Measurements from ENCODE around the gene ANP32B. TPM values are rescaled to one million over a fixed set of nuclear protein-coding genes. Genes with fewer than 3 reads are reported as not detected.
A peak's percentile ranks its signal among the peaks of the same experiment; 100 is the strongest.

The ANP32B gene
- total and polyA plus RNA-seq, 2 donors (not counting 1 experiment from before 2014, with no cell fraction given) = 17.6 to 138 TPM

DNA sequence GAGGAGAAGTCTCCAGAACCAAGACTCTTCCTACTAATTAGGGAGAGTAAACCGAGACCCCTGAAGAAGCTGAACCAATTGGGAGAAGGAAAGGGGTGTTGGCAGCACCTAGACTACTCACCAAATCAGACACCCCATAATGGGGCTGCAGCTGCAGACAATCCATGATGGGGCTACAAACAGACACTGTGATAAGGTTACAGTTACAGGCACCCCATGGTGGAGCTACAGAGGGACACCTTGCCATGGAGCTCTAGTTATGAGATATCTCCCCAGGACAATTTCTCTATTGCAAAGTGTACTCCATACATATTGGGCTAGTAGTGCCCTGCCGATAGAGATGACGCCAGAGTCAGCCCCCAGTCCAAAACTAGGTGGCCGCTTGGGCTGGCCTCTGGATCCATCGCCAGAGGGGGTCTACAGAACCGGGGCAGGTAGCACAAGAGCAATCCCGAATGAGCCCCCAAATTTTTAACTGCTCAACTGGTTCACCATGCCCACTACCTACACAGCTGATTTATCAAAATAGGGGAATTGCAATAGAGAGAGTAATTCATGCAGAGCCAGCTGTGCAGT, 71.3 kb downstream of the ANP32B start:
- Histone ChIP-seq H3K27me3 (replicated peaks in 1 of 4; ENCODE audit: control extremely low read depth in 1 of 4, control insufficient read depth in 3 of 4, insufficient read depth in 4 of 4, low read length in 3 of 4) (no peaks in the 10 kb centered on the region), H3K9ac (ENCODE audit: low read length) (no peak overlapping the region), H3K27ac (ENCODE audit: low read length in 2 of 2) (no peak overlapping the region), H3K4me1 (ENCODE audit: control insufficient read depth in 2 of 2, insufficient read depth in 2 of 2, low read length in 2 of 2) (peaks cover 8 to 18% of the 10 kb centered on the region in 2 donors), H3K36me3 (replicated peaks in 1 of 2; ENCODE audit: control extremely low read depth in 1 of 2, control insufficient read depth in 1 of 2, extremely low read depth in 1 of 2, insufficient read depth in 2 of 2, low read length in 1 of 2) (no peaks in the 10 kb centered on the region), H4K20me1 (ENCODE audit: control insufficient read depth, insufficient read depth, low read length, poor library complexity, severe bottlenecking) (no peaks in the 10 kb centered on the region), H2AFZ (ENCODE audit: insufficient read depth, low read depth, low read length, poor library complexity, severe bottlenecking) (no peak overlapping the region), H3K4me3 (ENCODE audit: control extremely low read depth in 1 of 5, extremely low read depth in 1 of 5, insufficient read depth in 1 of 5, low read depth in 2 of 5, low read length in 4 of 5) (no peak overlapping the region), H3K9me3 (ENCODE audit: control extremely low read depth in 1 of 3, control insufficient read depth in 2 of 3, insufficient read depth in 1 of 3, low read length in 2 of 3) (no peaks in the 10 kb centered on the region), H3K4me2 (replicated peaks; ENCODE audit: low read depth, low read length, poor library complexity, severe bottlenecking) (no peak overlapping the region), H3K79me2 (ENCODE audit: control insufficient read depth, insufficient read depth, low read length) (peaks cover 16% of the 10 kb centered on the region)
- peak overlapping the region; percentile 16 for H3K4me3 Mint-ChIP-seq
- TF ChIP-seq EZH2 (IDR thresholded peaks at IDR 0.05; ENCODE audit: borderline replicate concordance, insufficient read depth, low read depth, low read length, poor library complexity, severe bottlenecking) = no peak
- TF ChIP-seq, protein P1, sequence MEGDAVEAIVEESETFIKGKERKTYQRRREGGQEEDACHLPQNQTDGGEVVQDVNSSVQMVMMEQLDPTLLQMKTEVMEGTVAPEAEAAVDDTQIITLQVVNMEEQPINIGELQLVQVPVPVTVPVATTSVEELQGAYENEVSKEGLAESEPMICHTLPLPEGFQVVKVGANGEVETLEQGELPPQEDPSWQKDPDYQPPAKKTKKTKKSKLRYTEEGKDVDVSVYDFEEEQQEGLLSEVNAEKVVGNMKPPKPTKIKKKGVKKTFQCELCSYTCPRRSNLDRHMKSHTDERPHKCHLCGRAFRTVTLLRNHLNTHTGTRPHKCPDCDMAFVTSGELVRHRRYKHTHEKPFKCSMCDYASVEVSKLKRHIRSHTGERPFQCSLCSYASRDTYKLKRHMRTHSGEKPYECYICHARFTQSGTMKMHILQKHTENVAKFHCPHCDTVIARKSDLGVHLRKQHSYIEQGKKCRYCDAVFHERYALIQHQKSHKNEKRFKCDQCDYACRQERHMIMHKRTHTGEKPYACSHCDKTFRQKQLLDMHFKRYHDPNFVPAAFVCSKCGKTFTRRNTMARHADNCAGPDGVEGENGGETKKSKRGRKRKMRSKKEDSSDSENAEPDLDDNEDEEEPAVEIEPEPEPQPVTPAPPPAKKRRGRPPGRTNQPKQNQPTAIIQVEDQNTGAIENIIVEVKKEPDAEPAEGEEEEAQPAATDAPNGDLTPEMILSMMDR (IDR thresholded peaks at IDR 0.05) = no peak
- ChIA-PET POLR2A (no interaction called here), CTCF (interaction anchor here (0.8 to 1.0 kb wide), 2 partner anchors 20 to 132 kb away, joined by 3 read pairs; partner anchors contain the start of gene TRMO)
- ATAC-seq (ENCODE audit: low read depth) (no peak), DNase-seq (no peak)
- WGBS (ENCODE audit: insufficient coverage) = 100% methylated on average over 4 of the region's 7 CpGs
- H3K27ac Mint-ChIP-seq = no peak overlapping the region
- peaks cover 17% of the 10 kb centered on the region for H3K4me1 Mint-ChIP-seq
- no peaks in the 10 kb centered on the region for H3K27me3 Mint-ChIP-seq
- intact Hi-C loops (cut with micrococcal nuclease) = no loop called here
- H3K9me3 Mint-ChIP-seq (ENCODE audit: insufficient read depth) = no peaks in the 10 kb centered on the region

Data from B cell (primary cell).